GM12878 (cell line): ENCODE data around the gene LRRC75A. TPM values are rescaled to one million over a fixed set of nuclear protein-coding genes. Genes with fewer than 3 reads are reported as not detected.

ENCODE experiments used
- ATAC-seq: fragments of 200-7000 bp; cut with Tn5 transposase; 3 replicates; pipeline ENCODE4 v1.9.1; 2020; ENCODE audit warnings: mild to moderate bottlenecking, moderate library complexity
- BruUV-seq: library from RNA; stranded (reverse); fragments of 400-500 nt; replicated peaks from 2 replicates; lab custom pipeline; 2021; lab: Mats Ljungman, UMichigan
- CTCF ChIA-PET: fragments of 300-600 bp; sonication (Branson Sonifier 250); formaldehyde crosslinking; extraction: SDS; loops from one replicate; lab custom pipeline; 2021; ENCODE audit warnings: inconsistent platforms; lab: Yijun Ruan, JAX
- POLR2A ChIA-PET: fragments of 350-600 bp; formaldehyde crosslinking; extraction: SDS; loops from one replicate; lab custom pipeline; 2021; ENCODE audit warnings: inconsistent platforms; lab: Charles Lee
- RAD21 ChIA-PET: fragments of 300-600 bp; sonication (Branson Sonifier 250); formaldehyde crosslinking; loops from one replicate; lab custom pipeline; 2023; ENCODE audit warnings: antibody characterized with exemption; ENCODE audit not compliant: unreplicated experiment; lab: Charles Lee
- SMC1A ChIA-PET: fragments of 300-600 bp; sonication (Branson Sonifier 250); formaldehyde crosslinking; loops from one replicate; lab custom pipeline; 2023; ENCODE audit not compliant: unreplicated experiment, uncharacterized antibody; lab: Charles Lee
- DNase-seq: peaks from one replicate; pipeline ENCODE4 v3.0.0-alpha.2; 2011; ENCODE audit warnings: low read depth, low spot score
- FAIRE-seq: peaks from 3 replicates; lab custom pipeline; 2011; peaks lifted over from hg19 to GRCh38; lab: Jason Lieb, UNC
- H2AFZ ChIP-seq: 2 replicates; pipeline ENCODE4 v1.6.0; 2011; ENCODE audit warnings: low read depth, low read length, control low read depth; ENCODE audit not compliant: control insufficient read depth
- H3K27ac ChIP-seq: 2 replicates; pipeline ENCODE4 v1.5.1; 2011; ENCODE audit warnings: control low read depth; ENCODE audit not compliant: control insufficient read depth, insufficient read depth
- H3K27me3 ChIP-seq, 2 experiments: replicated peaks in 1 of 2; 2 replicates each; pipeline versions ENCODE4 v1.6.0 to v1.6.1; 2011; ENCODE audit warnings: low read length in 1 of 2; ENCODE audit not compliant: control insufficient read depth in 2 of 2, insufficient read depth in 2 of 2
- H3K36me3 ChIP-seq, 2 experiments: 2 replicates each; pipeline ENCODE4 v1.5.1; 2011; ENCODE audit warnings: low read length in 1 of 2; ENCODE audit not compliant: control insufficient read depth in 2 of 2, insufficient read depth in 2 of 2
- H3K4me1 ChIP-seq: 2 replicates; pipeline ENCODE4 v1.6.1; 2011; ENCODE audit warnings: mild to moderate bottlenecking, low read length, moderate library complexity, mixed read lengths; ENCODE audit not compliant: control insufficient read depth, insufficient read depth
- H3K4me2 ChIP-seq: 2 replicates; pipeline ENCODE4 v1.6.0; 2011; ENCODE audit warnings: control low read depth; ENCODE audit not compliant: control insufficient read depth, insufficient read depth
- H3K4me3 ChIP-seq: fragments of 200-600 bp; sonication (generic); 2 replicates; pipeline ENCODE4 v1.5.1; 2016
- H3K79me2 ChIP-seq: 2 replicates; pipeline ENCODE4 v1.6.0; 2011; ENCODE audit warnings: low read length; ENCODE audit not compliant: control insufficient read depth, insufficient read depth
- H3K9ac ChIP-seq: 2 replicates; pipeline ENCODE4 v1.8.0; 2011; ENCODE audit warnings: low read length, control low read depth, mixed read lengths; ENCODE audit not compliant: control insufficient read depth, insufficient read depth
- H3K9me3 ChIP-seq: replicated peaks from 3 replicates; pipeline ENCODE4 v1.5.1; 2011; ENCODE audit warnings: mild to moderate bottlenecking, low read length; ENCODE audit not compliant: control insufficient read depth, insufficient read depth
- H4K20me1 ChIP-seq: 2 replicates; pipeline ENCODE4 v1.6.0; 2011; ENCODE audit not compliant: control insufficient read depth, insufficient read depth
- CBX5 ChIP-seq: sonication (generic); IDR thresholded peaks from 2 replicates; pipeline ENCODE4 v1.6.1; 2016; ENCODE audit warnings: low read depth, moderate library complexity, mild to moderate bottlenecking, inconsistent platforms
- CREM ChIP-seq: IDR thresholded peaks from 2 replicates; pipeline ENCODE4 v1.6.1; 2014; ENCODE audit warnings: antibody characterized with exemption, low read depth
- ESRRA ChIP-seq: IDR thresholded peaks from 2 replicates; pipeline ENCODE4 v1.6.1; 2012; ENCODE audit warnings: mild to moderate bottlenecking, low read length, improper control_type of control experiment
- HDGF ChIP-seq: fragments of 450-650 bp; IDR thresholded peaks from 2 replicates; pipeline ENCODE4 v1.6.1; 2016; ENCODE audit warnings: antibody characterized with exemption
- IRF4 ChIP-seq: IDR thresholded peaks from 2 replicates; pipeline ENCODE4 v1.6.1; 2011; ENCODE audit warnings: low read depth, low read length
- NFXL1 ChIP-seq: fragments of 450-650 bp; IDR thresholded peaks from 2 replicates; pipeline ENCODE4 v1.6.1; 2017; ENCODE audit warnings: antibody characterized with exemption, mild to moderate bottlenecking, borderline replicate concordance
- NR2C2 ChIP-seq: IDR thresholded peaks from 2 replicates; pipeline ENCODE4 v1.6.1; 2011; ENCODE audit warnings: borderline replicate concordance, low read depth; ENCODE audit not compliant: control insufficient read depth, insufficient read length
- RBBP5 ChIP-seq: fragments of 200-600 bp; sonication (generic); conservative IDR thresholded peaks from 2 replicates; pipeline ENCODE4 v1.6.1; 2016
- SMARCA5 ChIP-seq: fragments of 450-650 bp; IDR thresholded peaks from 2 replicates; pipeline ENCODE4 v1.6.1; 2017; ENCODE audit warnings: mild to moderate bottlenecking
- ZNF384 ChIP-seq: IDR thresholded peaks from 2 replicates; pipeline ENCODE4 v1.6.1; 2012; ENCODE audit warnings: low read depth, mild to moderate bottlenecking, low read length, improper control_type of control experiment, borderline replicate concordance
- WGBS: methylation state at CpG from one replicate; pipeline ENCODE4 v1.1.6; 2016; ENCODE audit warnings: low lambda C conversion rate; ENCODE audit not compliant: insufficient replicate concordance, insufficient coverage; ENCODE audit errors: missing lambda C conversion rate; 5-methylcytosine and 5-hydroxymethylcytosine counted together
- in situ Hi-C: fragments of 300-500 bp; cut with MboI; formaldehyde crosslinking; loops from 9 replicates; pipeline ENCODE4 v1.14.3; 2018; ENCODE audit warnings: mixed read lengths
- intact Hi-C: fragments of 100-400 bp; cut with micrococcal nuclease; formaldehyde crosslinking; loops from one replicate; pipeline ENCODE4 v1.14.2; 2022; ENCODE audit not compliant: unreplicated experiment
- polyA plus RNA-seq, 11 experiments: library from polyadenylated mRNA; depleted of rRNA in 4 of 11; unstranded in 6 of 11; stranded (reverse) in 5 of 11; fragments of >200 nt; fragmentation: Nextera tagmentation in 4 of 11; fragmentation: Illumina TruSeq in 1 of 11; extraction: Ambion mirVana in 4 of 11; extraction: Trizol in 1 of 11; gene quantifications; 1 replicate in 1 of 11; 2 replicates in 10 of 11; pipeline versions ENCODE4 v1.2.1 to v1.2.3, GENCODE V29; 2011 to 2016; ENCODE audit warnings: inconsistent platforms in 2 of 11, missing spikeins in 2 of 11, low read depth in 1 of 11
- total RNA-seq, 4 experiments: library from RNA; depleted of rRNA in 3 of 4; stranded (reverse); fragments of >200 nt in 3 of 4; fragmentation: Illumina TruSeq in 1 of 4; extraction: Trizol in 1 of 4; gene quantifications; 2 replicates each; pipeline versions ENCODE4 v1.2.1 to v1.2.3, GENCODE V29; 2013 to 2021
- TF ChIP-seq, protein P1 (sequence below): IDR thresholded peaks from 2 replicates; pipeline ENCODE4 v1.6.1; 2012; ENCODE audit warnings: improper control_type of control experiment, low read depth, low read length; ENCODE audit not compliant: insufficient replicate concordance
- TF ChIP-seq, protein P2 (sequence below): IDR thresholded peaks from 2 replicates; pipeline ENCODE4 v1.6.1; 2011; ENCODE audit warnings: borderline replicate concordance, low read depth, mild to moderate bottlenecking, moderate library complexity, low read length; ENCODE audit not compliant: insufficient read depth, poor library complexity, severe bottlenecking

The LRRC75A gene
- total and polyA plus RNA-seq, 10 of the 15 experiments (the other 5 are each of a cell fraction or from before 2014, with no cell fraction given) = 0.01 to 1.3 (median 0.09) TPM; not detected in 2

DNA sequence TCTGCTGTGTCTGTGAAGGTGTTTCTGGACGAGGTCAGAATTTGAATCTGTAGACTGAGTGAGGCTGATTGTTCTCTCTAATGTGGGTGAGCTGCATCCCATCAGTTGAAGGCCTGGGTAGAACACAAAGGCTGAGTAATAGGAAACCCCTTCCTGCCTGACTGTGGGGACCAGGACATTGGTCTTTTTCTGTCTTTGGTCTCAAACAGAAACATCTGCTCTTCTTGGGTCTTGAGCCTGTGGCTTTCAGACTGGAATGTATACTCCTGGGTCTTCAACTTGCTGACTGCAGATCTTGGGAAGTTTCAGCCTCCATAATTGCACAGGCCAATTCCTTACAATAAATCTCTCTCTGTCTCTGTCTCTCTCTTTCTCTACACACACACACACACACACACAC, 19.6 kb upstream of the LRRC75A start:
- H3K27me3 ChIP-seq = no peaks in the 10 kb centered on the region
- in situ Hi-C loops (no loop called here), intact Hi-C loops (no loop called here)
- no peak overlapping the region for H3K4me2 ChIP-seq
- H3K4me3 ChIP-seq = no peak overlapping the region
- ChIA-PET CTCF (interaction anchor here (1.3 to 1.5 kb wide), 2 partner anchors 10 to 147 kb away, joined by 7 read pairs; no protein-coding TSS in a partner anchor), POLR2A (interaction anchor here (0.5 kb wide), 1 partner anchor 120 kb away, joined by 4 read pairs; no protein-coding TSS in a partner anchor), RAD21 (interaction anchor here (0.5 kb wide), 1 partner anchor 513 kb away, joined by 3 read pairs; no protein-coding TSS in a partner anchor), SMC1A (interaction anchor here (0.6 kb wide), 1 partner anchor 13 kb away, joined by 3 read pairs; no protein-coding TSS in a partner anchor)
- peaks cover 5% of the 10 kb centered on the region; the same call in 1 of the 2 replicates for H3K4me1 ChIP-seq
- ATAC-seq (no peak), FAIRE-seq (no peak), DNase-seq (no peak)
- no peak overlapping the region for H2AFZ ChIP-seq
- no peaks in the 10 kb centered on the region for H4K20me1 ChIP-seq
- H3K9me3 ChIP-seq = no peaks in the 10 kb centered on the region
- no peaks in the 10 kb centered on the region for H3K36me3 ChIP-seq
- no peak overlapping the region for H3K27ac ChIP-seq
- no TSS peak for BruUV-seq
- no peaks in the 10 kb centered on the region for H3K79me2 ChIP-seq
- no peak overlapping the region for H3K9ac ChIP-seq
- 0% methylated on average over 1 of the region's 1 CpG for WGBS
- TF ChIP-seq CBX5 (no peak), IRF4 (no peak), NFXL1 (no peak), ESRRA (no peak), CREM (no peak), NR2C2 (no peak), HDGF (no peak), SMARCA5 (no peak), ZNF384 (no peak), RBBP5 (no peak)
- TF ChIP-seq, protein P1, sequence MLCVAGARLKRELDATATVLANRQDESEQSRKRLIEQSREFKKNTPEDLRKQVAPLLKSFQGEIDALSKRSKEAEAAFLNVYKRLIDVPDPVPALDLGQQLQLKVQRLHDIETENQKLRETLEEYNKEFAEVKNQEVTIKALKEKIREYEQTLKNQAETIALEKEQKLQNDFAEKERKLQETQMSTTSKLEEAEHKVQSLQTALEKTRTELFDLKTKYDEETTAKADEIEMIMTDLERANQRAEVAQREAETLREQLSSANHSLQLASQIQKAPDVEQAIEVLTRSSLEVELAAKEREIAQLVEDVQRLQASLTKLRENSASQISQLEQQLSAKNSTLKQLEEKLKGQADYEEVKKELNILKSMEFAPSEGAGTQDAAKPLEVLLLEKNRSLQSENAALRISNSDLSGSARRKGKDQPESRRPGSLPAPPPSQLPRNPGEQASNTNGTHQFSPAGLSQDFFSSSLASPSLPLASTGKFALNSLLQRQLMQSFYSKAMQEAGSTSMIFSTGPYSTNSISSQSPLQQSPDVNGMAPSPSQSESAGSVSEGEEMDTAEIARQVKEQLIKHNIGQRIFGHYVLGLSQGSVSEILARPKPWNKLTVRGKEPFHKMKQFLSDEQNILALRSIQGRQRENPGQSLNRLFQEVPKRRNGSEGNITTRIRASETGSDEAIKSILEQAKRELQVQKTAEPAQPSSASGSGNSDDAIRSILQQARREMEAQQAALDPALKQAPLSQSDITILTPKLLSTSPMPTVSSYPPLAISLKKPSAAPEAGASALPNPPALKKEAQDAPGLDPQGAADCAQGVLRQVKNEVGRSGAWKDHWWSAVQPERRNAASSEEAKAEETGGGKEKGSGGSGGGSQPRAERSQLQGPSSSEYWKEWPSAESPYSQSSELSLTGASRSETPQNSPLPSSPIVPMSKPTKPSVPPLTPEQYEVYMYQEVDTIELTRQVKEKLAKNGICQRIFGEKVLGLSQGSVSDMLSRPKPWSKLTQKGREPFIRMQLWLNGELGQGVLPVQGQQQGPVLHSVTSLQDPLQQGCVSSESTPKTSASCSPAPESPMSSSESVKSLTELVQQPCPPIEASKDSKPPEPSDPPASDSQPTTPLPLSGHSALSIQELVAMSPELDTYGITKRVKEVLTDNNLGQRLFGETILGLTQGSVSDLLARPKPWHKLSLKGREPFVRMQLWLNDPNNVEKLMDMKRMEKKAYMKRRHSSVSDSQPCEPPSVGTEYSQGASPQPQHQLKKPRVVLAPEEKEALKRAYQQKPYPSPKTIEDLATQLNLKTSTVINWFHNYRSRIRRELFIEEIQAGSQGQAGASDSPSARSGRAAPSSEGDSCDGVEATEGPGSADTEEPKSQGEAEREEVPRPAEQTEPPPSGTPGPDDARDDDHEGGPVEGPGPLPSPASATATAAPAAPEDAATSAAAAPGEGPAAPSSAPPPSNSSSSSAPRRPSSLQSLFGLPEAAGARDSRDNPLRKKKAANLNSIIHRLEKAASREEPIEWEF = no peak
- TF ChIP-seq, protein P2, sequence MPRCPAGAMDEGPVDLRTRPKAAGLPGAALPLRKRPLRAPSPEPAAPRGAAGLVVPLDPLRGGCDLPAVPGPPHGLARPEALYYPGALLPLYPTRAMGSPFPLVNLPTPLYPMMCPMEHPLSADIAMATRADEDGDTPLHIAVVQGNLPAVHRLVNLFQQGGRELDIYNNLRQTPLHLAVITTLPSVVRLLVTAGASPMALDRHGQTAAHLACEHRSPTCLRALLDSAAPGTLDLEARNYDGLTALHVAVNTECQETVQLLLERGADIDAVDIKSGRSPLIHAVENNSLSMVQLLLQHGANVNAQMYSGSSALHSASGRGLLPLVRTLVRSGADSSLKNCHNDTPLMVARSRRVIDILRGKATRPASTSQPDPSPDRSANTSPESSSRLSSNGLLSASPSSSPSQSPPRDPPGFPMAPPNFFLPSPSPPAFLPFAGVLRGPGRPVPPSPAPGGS = no peak
